ENCODE measurements around the gene PARP4.

Gene PARP4

DNA sequence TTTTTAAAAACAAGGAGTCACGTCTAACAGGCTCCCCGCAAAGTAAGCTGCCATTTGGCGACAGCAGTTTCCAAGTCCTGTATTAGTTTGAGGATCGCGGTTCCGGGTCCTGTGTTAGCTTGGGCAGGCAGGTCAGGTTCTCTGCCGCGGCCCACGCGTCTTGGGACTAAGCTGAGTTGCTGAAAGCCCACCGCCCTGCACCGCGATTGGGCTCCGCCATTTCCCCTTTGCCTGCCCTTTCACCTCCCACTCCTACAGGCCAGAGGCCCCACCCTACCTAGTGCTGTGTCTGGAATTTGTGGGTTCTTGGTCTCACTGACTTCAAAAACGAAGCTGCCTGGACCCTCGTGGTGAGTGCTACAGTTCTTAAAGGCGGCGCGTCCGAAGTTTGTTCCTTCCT lies 6.8 kb downstream of the PARP4 start:
- no peak overlapping the region for H3K4me2 ChIP-seq (ENCODE audit: insufficient read depth, low read length, poor library complexity, severe bottlenecking)
- H3K23ac ChIP-seq (ENCODE audit: low read depth, low read length, poor library complexity), result no peak overlapping the region
- H3K9me3 ChIP-seq (replicated peaks in 1 of 2; ENCODE audit: control insufficient read depth in 2 of 2, insufficient read depth in 1 of 2, low read depth in 1 of 2, low read length in 2 of 2), result peaks cover 0 to 14% of the 10 kb centered on the region in 2 donors
- no peak overlapping the region for H2BK15ac ChIP-seq (ENCODE audit: low read length)
- no peak overlapping the region for H3K4ac ChIP-seq (ENCODE audit: low read length)
- no peak overlapping the region for H4K8ac ChIP-seq (ENCODE audit: low read depth, low read length)
- H2AFZ ChIP-seq (ENCODE audit: low read length), result no peak overlapping the region
- peaks cover 5 to 7% of the 10 kb centered on the region in 2 donors for H3K4me1 ChIP-seq (ENCODE audit: control insufficient read depth in 2 of 2, insufficient read depth in 1 of 2, low read depth in 1 of 2, low read length in 2 of 2)
- H3K9ac ChIP-seq (ENCODE audit: low read depth, low read length, poor library complexity), result no peak overlapping the region
- H3K79me1 ChIP-seq (ENCODE audit: low read depth, low read length), result peaks cover 4% of the 10 kb centered on the region
- H2BK5ac ChIP-seq (ENCODE audit: low read length), result no peak overlapping the region
- H3K18ac ChIP-seq (ENCODE audit: low read length), result no peak overlapping the region
- H3K14ac ChIP-seq (ENCODE audit: low read length), result no peak overlapping the region
- H3K27me3 ChIP-seq (ENCODE audit: control insufficient read depth in 3 of 3, insufficient read depth in 3 of 3, low read depth in 1 of 3, low read length in 3 of 3), result no peaks in the 10 kb centered on the region
- no CpG with 5 or more reads among the region's 20 CpGs for WGBS, 2 donors (ENCODE audit: extremely low coverage in 2 of 2, insufficient read length in 2 of 2, insufficient replicate concordance in 1 of 2)
- H3K36me3 ChIP-seq (replicated peaks in 1 of 2; ENCODE audit: control insufficient read depth in 2 of 2, insufficient read depth in 2 of 2, low read length in 2 of 2), result peaks cover 1 to 30% of the 10 kb centered on the region in 2 donors
- no peak overlapping the region for H2BK120ac ChIP-seq (ENCODE audit: low read depth, low read length)
- no peak overlapping the region for H3K27ac ChIP-seq (replicated peaks; ENCODE audit: low read length)
- no peak for DNase-seq (ENCODE audit: low spot score)
- no peak overlapping the region for H2BK12ac ChIP-seq (ENCODE audit: low read length)
- no peak overlapping the region for H3K4me3 ChIP-seq (ENCODE audit: low read length in 2 of 2)
- no peak overlapping the region for H2AK5ac ChIP-seq (ENCODE audit: low read depth, low read length)
- no peak overlapping the region for H4K91ac ChIP-seq (ENCODE audit: low read depth, low read length, poor library complexity)

GRCh38 chr13:24505256-24505655 lies 7.3 kb downstream of the PARP4 start:
- Histone ChIP-seq H3K79me1 (ENCODE audit: low read depth, low read length) (peaks cover 4% of the 10 kb centered on the region), H3K27me3 (ENCODE audit: control insufficient read depth in 3 of 3, insufficient read depth in 3 of 3, low read depth in 1 of 3, low read length in 3 of 3) (no peaks in the 10 kb centered on the region), H2AFZ (ENCODE audit: low read length) (no peak overlapping the region), H3K18ac (ENCODE audit: low read length) (no peak overlapping the region), H3K36me3 (replicated peaks in 1 of 2; ENCODE audit: control insufficient read depth in 2 of 2, insufficient read depth in 2 of 2, low read length in 2 of 2) (peaks cover 1 to 35% of the 10 kb centered on the region in 2 donors), H3K4me1 (ENCODE audit: control insufficient read depth in 2 of 2, insufficient read depth in 1 of 2, low read depth in 1 of 2, low read length in 2 of 2) (peaks cover 5 to 7% of the 10 kb centered on the region in 2 donors), H3K4me2 (ENCODE audit: insufficient read depth, low read length, poor library complexity, severe bottlenecking) (no peak overlapping the region), H2BK12ac (ENCODE audit: low read length) (no peak overlapping the region), H3K9me3 (replicated peaks in 1 of 2; ENCODE audit: control insufficient read depth in 2 of 2, insufficient read depth in 1 of 2, low read depth in 1 of 2, low read length in 2 of 2) (peaks cover 0 to 14% of the 10 kb centered on the region in 2 donors), H3K14ac (ENCODE audit: low read length) (no peak overlapping the region), H3K23ac (ENCODE audit: low read depth, low read length, poor library complexity) (no peak overlapping the region), H4K8ac (ENCODE audit: low read depth, low read length) (no peak overlapping the region), H4K91ac (ENCODE audit: low read depth, low read length, poor library complexity) (no peak overlapping the region), H3K4me3 (ENCODE audit: low read length in 2 of 2) (no peak overlapping the region), H3K4ac (ENCODE audit: low read length) (no peak overlapping the region), H3K27ac (replicated peaks; ENCODE audit: low read length) (no peak overlapping the region), H2BK5ac (ENCODE audit: low read length) (no peak overlapping the region), H2BK15ac (ENCODE audit: low read length) (no peak overlapping the region), H3K9ac (ENCODE audit: low read depth, low read length, poor library complexity) (no peak overlapping the region), H2AK5ac (ENCODE audit: low read depth, low read length) (no peak overlapping the region), H2BK120ac (ENCODE audit: low read depth, low read length) (no peak overlapping the region)
- WGBS, 2 donors (ENCODE audit: extremely low coverage in 2 of 2, insufficient read length in 2 of 2, insufficient replicate concordance in 1 of 2), result no CpG with 5 or more reads among the region's 8 CpGs
- no peak for DNase-seq (ENCODE audit: low spot score)

DNA sequence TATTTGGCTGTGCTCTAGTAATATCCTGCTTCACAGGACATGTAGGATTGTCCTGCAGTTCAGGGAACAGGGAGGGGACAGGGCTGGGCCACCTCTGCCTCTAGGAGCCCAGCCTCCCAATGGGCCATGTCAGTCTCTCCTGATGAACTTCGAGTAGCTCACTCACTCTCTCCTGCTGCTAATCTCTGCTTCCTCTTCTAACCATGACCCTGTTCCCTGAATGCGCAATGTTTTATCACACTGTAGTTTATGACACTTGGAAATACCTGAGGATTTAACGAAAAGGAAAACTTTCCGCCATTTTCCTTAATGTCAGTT lies 9.2 kb downstream of the PARP4 start:
- H2AK5ac ChIP-seq (ENCODE audit: low read depth, low read length), result no peak overlapping the region
- H3K36me3 ChIP-seq (replicated peaks in 1 of 2; ENCODE audit: control insufficient read depth in 2 of 2, insufficient read depth in 2 of 2, low read length in 2 of 2), result peaks cover 1 to 46% of the 10 kb centered on the region in 2 donors
- no peak for DNase-seq (ENCODE audit: low spot score)
- no peak overlapping the region for H3K4ac ChIP-seq (ENCODE audit: low read length)
- H2AFZ ChIP-seq (ENCODE audit: low read length), result no peak overlapping the region
- peaks cover 0 to 14% of the 10 kb centered on the region in 2 donors for H3K9me3 ChIP-seq (replicated peaks in 1 of 2; ENCODE audit: control insufficient read depth in 2 of 2, insufficient read depth in 1 of 2, low read depth in 1 of 2, low read length in 2 of 2)
- H2BK12ac ChIP-seq (ENCODE audit: low read length), result no peak overlapping the region
- no peak overlapping the region for H3K4me3 ChIP-seq (ENCODE audit: low read length in 2 of 2)
- H2BK5ac ChIP-seq (ENCODE audit: low read length), result no peak overlapping the region
- no peak overlapping the region for H2BK120ac ChIP-seq (ENCODE audit: low read depth, low read length)
- H3K79me1 ChIP-seq (ENCODE audit: low read depth, low read length), result peaks cover 4% of the 10 kb centered on the region
- H3K4me1 ChIP-seq (ENCODE audit: control insufficient read depth in 2 of 2, insufficient read depth in 1 of 2, low read depth in 1 of 2, low read length in 2 of 2), result peaks cover 5 to 7% of the 10 kb centered on the region in 2 donors
- H3K4me2 ChIP-seq (ENCODE audit: insufficient read depth, low read length, poor library complexity, severe bottlenecking), result no peak overlapping the region
- peak overlapping the region; percentile 45 for H3K27ac ChIP-seq (replicated peaks; ENCODE audit: low read length)
- H4K91ac ChIP-seq (ENCODE audit: low read depth, low read length, poor library complexity), result no peak overlapping the region
- H3K23ac ChIP-seq (ENCODE audit: low read depth, low read length, poor library complexity), result no peak overlapping the region
- H3K27me3 ChIP-seq (ENCODE audit: control insufficient read depth in 3 of 3, insufficient read depth in 3 of 3, low read depth in 1 of 3, low read length in 3 of 3), result no peaks in the 10 kb centered on the region
- no peak overlapping the region for H2BK15ac ChIP-seq (ENCODE audit: low read length)
- H4K8ac ChIP-seq (ENCODE audit: low read depth, low read length), result no peak overlapping the region
- no CpG with 5 or more reads among the region's 4 CpGs for WGBS, 2 donors (ENCODE audit: extremely low coverage in 2 of 2, insufficient read length in 2 of 2, insufficient replicate concordance in 1 of 2)
- H3K18ac ChIP-seq (ENCODE audit: low read length), result no peak overlapping the region
- no peak overlapping the region for H3K9ac ChIP-seq (ENCODE audit: low read depth, low read length, poor library complexity)
- no peak overlapping the region for H3K14ac ChIP-seq (ENCODE audit: low read length)

GRCh38 chr13:24502533-24503378 lies 9.8 kb downstream of the PARP4 start:
- Histone ChIP-seq H2BK12ac (ENCODE audit: low read length) (no peak overlapping the region), H2BK120ac (ENCODE audit: low read depth, low read length) (no peak overlapping the region), H3K4ac (ENCODE audit: low read length) (no peak overlapping the region), H3K79me1 (ENCODE audit: low read depth, low read length) (peaks cover 4% of the 10 kb centered on the region), H3K14ac (ENCODE audit: low read length) (no peak overlapping the region), H4K8ac (ENCODE audit: low read depth, low read length) (no peak overlapping the region), H3K27me3 (ENCODE audit: control insufficient read depth in 3 of 3, insufficient read depth in 3 of 3, low read depth in 1 of 3, low read length in 3 of 3) (no peaks in the 10 kb centered on the region), H3K36me3 (replicated peaks in 1 of 2; ENCODE audit: control insufficient read depth in 2 of 2, insufficient read depth in 2 of 2, low read length in 2 of 2) (peaks cover 3 to 51% of the 10 kb centered on the region in 2 donors), H3K9ac (ENCODE audit: low read depth, low read length, poor library complexity) (no peak overlapping the region), H3K4me3 (ENCODE audit: low read length in 2 of 2) (no peak overlapping the region), H3K9me3 (replicated peaks in 1 of 2; ENCODE audit: control insufficient read depth in 2 of 2, insufficient read depth in 1 of 2, low read depth in 1 of 2, low read length in 2 of 2) (peaks cover 0 to 14% of the 10 kb centered on the region in 2 donors), H3K4me1 (ENCODE audit: control insufficient read depth in 2 of 2, insufficient read depth in 1 of 2, low read depth in 1 of 2, low read length in 2 of 2) (peaks cover 5 to 7% of the 10 kb centered on the region in 2 donors), H3K27ac (replicated peaks; ENCODE audit: low read length) (peak overlapping the region; percentile 32), H3K4me2 (ENCODE audit: insufficient read depth, low read length, poor library complexity, severe bottlenecking) (no peak overlapping the region), H3K18ac (ENCODE audit: low read length) (no peak overlapping the region), H2AK5ac (ENCODE audit: low read depth, low read length) (no peak overlapping the region), H2BK15ac (ENCODE audit: low read length) (no peak overlapping the region), H2BK5ac (ENCODE audit: low read length) (no peak overlapping the region), H3K23ac (ENCODE audit: low read depth, low read length, poor library complexity) (no peak overlapping the region), H2AFZ (ENCODE audit: low read length) (no peak overlapping the region), H4K91ac (ENCODE audit: low read depth, low read length, poor library complexity) (no peak overlapping the region)
- WGBS, 2 donors (ENCODE audit: extremely low coverage in 2 of 2, insufficient read length in 2 of 2, insufficient replicate concordance in 1 of 2), result no CpG with 5 or more reads among the region's 8 CpGs
- peak; percentile 24 for DNase-seq (ENCODE audit: low spot score)

Measured in neuronal stem cell (in vitro differentiated cells).